ENCODE data around the gene AHNAK2.
A peak's percentile ranks its signal among the peaks of the same experiment; 100 is the strongest.

Gene AHNAK2

GRCh38 chr14:104932676-104933631 is 45.2 kb downstream of the AHNAK2 start (continued):
- TF ChIP-seq ZBTB11 (tag by site-specific recombination; conservative IDR thresholded peaks at IDR 0.05; ENCODE audit: low read depth) (peak; percentile 98), ZNF433 (tag by site-specific recombination; IDR thresholded peaks at IDR 0.05; ENCODE audit: low read depth) (no peak), ZNF488 (tag by site-specific recombination; IDR thresholded peaks at IDR 0.05) (no peak), ZSCAN18 (tag by site-specific recombination; IDR thresholded peaks at IDR 0.05) (no peak), ZNF324 (tag by site-specific recombination; IDR thresholded peaks at IDR 0.05) (peak; percentile 34; the same call in 1 of the 2 replicates), ZIC2 (tag by site-specific recombination; IDR thresholded peaks at IDR 0.05) (peak; percentile 22; the same call in 1 of the 2 replicates), GFI1B (tag by site-specific recombination; IDR thresholded peaks at IDR 0.05) (no peak), ZNF211 (tag by site-specific recombination; IDR thresholded peaks at IDR 0.05; ENCODE audit: low read depth) (no peak), ZNF791 (tag by site-specific recombination; IDR thresholded peaks at IDR 0.05) (no peak), ZNF24 (tag by site-specific recombination; IDR thresholded peaks at IDR 0.05) (no peak), ZFP37 (tag by site-specific recombination; IDR thresholded peaks at IDR 0.05) (no peak), ZNF529 (tag by site-specific recombination; IDR thresholded peaks at IDR 0.05; ENCODE audit: insufficient replicate concordance) (no peak), ZBTB26 (tag by site-specific recombination; optimal IDR thresholded peaks at IDR 0.05) (peak; percentile 74), TCF7L2 (IDR thresholded peaks at IDR 0.05; ENCODE audit: borderline replicate concordance, low read depth, low read length) (no peak), GLI4 (tag by site-specific recombination; IDR thresholded peaks at IDR 0.05) (no peak), FEZF1 (tag by site-specific recombination; IDR thresholded peaks at IDR 0.05) (no peak), ZNF596 (tag by site-specific recombination; IDR thresholded peaks at IDR 0.05) (no peak), ZNF280C (tag by site-specific recombination; IDR thresholded peaks at IDR 0.05) (no peak), KLF9 (tag by site-specific recombination; IDR thresholded peaks at IDR 0.05; ENCODE audit: low read depth) (no peak), ZNF221 (tag by site-specific recombination; IDR thresholded peaks at IDR 0.05; ENCODE audit: borderline replicate concordance) (no peak), ZNF664 (tag by site-specific recombination; IDR thresholded peaks at IDR 0.05) (no peak), OSR2 (tag by site-specific recombination; IDR thresholded peaks at IDR 0.05) (no peak), ZBTB17 (tag by site-specific recombination; IDR thresholded peaks at IDR 0.05) (no peak), ZNF629 (tag by site-specific recombination; IDR thresholded peaks at IDR 0.05) (0 out of 2 replicates have a peak, but pooled peaks have one; percentile 27), ZNF600 (tag by site-specific recombination; IDR thresholded peaks at IDR 0.05) (peak; percentile 79), ZNF16 (tag by site-specific recombination; IDR thresholded peaks at IDR 0.05; ENCODE audit: low read depth) (no peak), ZNF580 (tag by site-specific recombination; IDR thresholded peaks at IDR 0.05) (no peak), TRIM28 (IDR thresholded peaks at IDR 0.05; ENCODE audit: borderline replicate concordance, low read length) (no peak), MZF1 (tag by site-specific recombination; IDR thresholded peaks at IDR 0.05; ENCODE audit: borderline replicate concordance) (no peak), ZNF473 (tag by site-specific recombination; IDR thresholded peaks at IDR 0.05) (no peak)

Measured in HEK293 (cell line).